SU-DHL-6 (cell line): ENCODE data around the gene RAB14.

Experiments used
- CTCF ChIP-seq: fragments of 200-600 bp; sonication (generic); IDR thresholded peaks from one replicate; pipeline ENCODE4 v1.5.1; 2017; ENCODE audit warnings: antibody characterized with exemption, mild to moderate bottlenecking, low read length, moderate library complexity; ENCODE audit not compliant: insufficient read depth, poor library complexity, severe bottlenecking
- EZH2phosphoT487 ChIP-seq: fragments of 200-600 bp; sonication (generic), shearing (Covaris generic); conservative IDR thresholded peaks from 2 replicates; pipeline ENCODE4 v1.6.1; 2018; ENCODE audit warnings: mild to moderate bottlenecking, antibody characterized with exemption, low read length, moderate library complexity, mixed read lengths

GRCh38 chr9:121144482-121144881 lies 57.2 kb downstream of the RAB14 start:
- no peak for TF ChIP-seq CTCF
- no peak for TF ChIP-seq EZH2phosphoT487
